ENCODE results near the gene TRPT1. TPM values are rescaled to one million over a fixed set of nuclear protein-coding genes. Genes with fewer than 3 reads are reported as not detected.

TRPT1 gene
- total RNA-seq, 4 donors from 2014 or later = 80.9 to 231 (median 139) TPM

DNA sequence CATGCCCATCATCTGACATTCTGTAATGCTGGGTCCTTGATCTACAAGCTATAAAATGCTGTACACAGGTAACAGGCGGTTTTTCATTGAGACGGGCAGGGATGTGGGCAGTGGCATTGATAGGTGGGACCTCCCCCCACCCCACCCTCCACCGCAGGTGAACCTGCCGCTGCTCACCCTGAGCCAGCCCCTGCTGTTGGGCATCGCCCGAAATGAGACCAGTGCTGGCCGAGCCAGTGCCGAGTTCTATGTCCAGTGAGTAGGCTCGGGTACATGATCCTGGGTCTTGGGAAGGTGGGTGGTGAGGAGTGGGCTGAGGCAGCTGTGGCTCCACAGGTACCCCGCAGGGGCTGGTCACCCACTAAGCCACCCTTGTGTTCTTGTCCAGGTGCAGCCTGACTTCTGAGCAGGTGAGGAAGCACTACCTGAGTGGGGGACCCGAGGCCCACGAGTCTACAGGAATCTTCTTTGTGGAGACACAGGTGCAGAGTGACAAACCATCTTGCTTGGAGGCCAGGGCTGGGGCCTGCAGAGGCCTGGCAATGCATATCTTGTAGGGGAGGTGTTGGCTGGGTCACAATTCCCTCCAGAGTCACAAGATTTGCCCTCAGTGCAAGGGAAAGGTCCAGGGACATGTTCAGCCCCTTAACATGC lies 3.2 kb upstream of the TRPT1 start:
- intact Hi-C loops (cut with DNase I; ENCODE audit: low total_unique reads) (loop anchor here (5.0 kb wide), 1 partner anchor 62 kb away; the partner anchor contains the start of gene MACROD1), in situ Hi-C loops (cut with MboI; ENCODE audit: low sequenced_read_pairs in 4 of 4) (no loop called here)
- no peak for DNase-seq
- Histone ChIP-seq H3K4me1 (peaks cover 49 to 50% of the 10 kb centered on the region in 2 donors), H3K27ac (peak overlapping the region; percentile 90 to 97 (median 92)), H3K36me3 (no peaks in the 10 kb centered on the region), H3K9me3 (no peaks in the 10 kb centered on the region), H3K4me3 (peak overlapping the region in 3 of 4 donors; percentile 64 to 84 (median 76)), H3K27me3 (no peaks in the 10 kb centered on the region)
- ATAC-seq = no peak
- TF ChIP-seq, protein P1, sequence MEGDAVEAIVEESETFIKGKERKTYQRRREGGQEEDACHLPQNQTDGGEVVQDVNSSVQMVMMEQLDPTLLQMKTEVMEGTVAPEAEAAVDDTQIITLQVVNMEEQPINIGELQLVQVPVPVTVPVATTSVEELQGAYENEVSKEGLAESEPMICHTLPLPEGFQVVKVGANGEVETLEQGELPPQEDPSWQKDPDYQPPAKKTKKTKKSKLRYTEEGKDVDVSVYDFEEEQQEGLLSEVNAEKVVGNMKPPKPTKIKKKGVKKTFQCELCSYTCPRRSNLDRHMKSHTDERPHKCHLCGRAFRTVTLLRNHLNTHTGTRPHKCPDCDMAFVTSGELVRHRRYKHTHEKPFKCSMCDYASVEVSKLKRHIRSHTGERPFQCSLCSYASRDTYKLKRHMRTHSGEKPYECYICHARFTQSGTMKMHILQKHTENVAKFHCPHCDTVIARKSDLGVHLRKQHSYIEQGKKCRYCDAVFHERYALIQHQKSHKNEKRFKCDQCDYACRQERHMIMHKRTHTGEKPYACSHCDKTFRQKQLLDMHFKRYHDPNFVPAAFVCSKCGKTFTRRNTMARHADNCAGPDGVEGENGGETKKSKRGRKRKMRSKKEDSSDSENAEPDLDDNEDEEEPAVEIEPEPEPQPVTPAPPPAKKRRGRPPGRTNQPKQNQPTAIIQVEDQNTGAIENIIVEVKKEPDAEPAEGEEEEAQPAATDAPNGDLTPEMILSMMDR (IDR thresholded peaks at IDR 0.05 in 4 of 5, conservative IDR thresholded peaks at IDR 0.05 in 1 of 5) = no peak
- TF ChIP-seq POLR2A (IDR thresholded peaks at IDR 0.05) = no peak

DNA sequence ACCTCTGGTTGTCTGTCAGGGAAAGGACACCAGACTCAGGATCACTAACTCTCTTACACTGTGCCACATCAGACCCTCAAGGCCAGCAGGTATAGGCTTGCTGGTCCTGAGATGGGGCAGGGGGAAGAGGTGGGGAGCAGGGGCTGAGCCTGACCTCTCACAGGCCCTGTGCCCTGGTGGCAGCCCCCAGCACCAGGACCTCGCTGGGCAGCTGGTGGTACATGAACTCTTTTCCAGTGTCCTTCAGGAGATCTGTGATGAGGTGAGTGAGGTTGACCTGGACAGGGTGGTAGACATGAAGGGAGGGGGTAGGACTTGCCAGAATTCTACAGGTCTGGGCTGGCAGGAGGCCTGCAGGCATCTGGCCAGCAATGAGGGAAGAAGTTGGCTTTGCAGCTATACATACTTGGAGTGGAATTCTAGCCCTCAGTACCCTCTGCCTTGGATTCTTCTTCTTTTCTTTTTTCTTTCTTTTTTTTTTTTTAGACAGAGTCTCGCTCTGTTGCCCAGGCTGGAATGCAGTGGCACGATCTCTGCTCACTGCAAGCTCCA lies 1.5 kb upstream of the TRPT1 start:
- ATAC-seq (no peak), DNase-seq (no peak)
- H3K4me1 ChIP-seq = peaks cover 47 to 53% of the 10 kb centered on the region in 2 donors
- TF ChIP-seq, protein P1 (IDR thresholded peaks at IDR 0.05 in 4 of 5, conservative IDR thresholded peaks at IDR 0.05 in 1 of 5) = no peak
- TF ChIP-seq POLR2A (IDR thresholded peaks at IDR 0.05) = no peak
- intact Hi-C loops (cut with DNase I; ENCODE audit: low total_unique reads) = loop anchor here (2.0 to 5.0 kb wide), 2 partner anchors 41 to 60 kb away; partner anchors contain the start of genes MACROD1 and STIP1
- no peaks in the 10 kb centered on the region for H3K9me3 ChIP-seq
- in situ Hi-C loops (cut with MboI; ENCODE audit: low sequenced_read_pairs in 4 of 4) = no loop called here
- peak overlapping the region; percentile 86 to 92 (median 88) for H3K4me3 ChIP-seq
- no peaks in the 10 kb centered on the region for H3K36me3 ChIP-seq
- no peaks in the 10 kb centered on the region for H3K27me3 ChIP-seq
- peak overlapping the region; percentile 95 to 99 (median 96) for H3K27ac ChIP-seq

DNA sequence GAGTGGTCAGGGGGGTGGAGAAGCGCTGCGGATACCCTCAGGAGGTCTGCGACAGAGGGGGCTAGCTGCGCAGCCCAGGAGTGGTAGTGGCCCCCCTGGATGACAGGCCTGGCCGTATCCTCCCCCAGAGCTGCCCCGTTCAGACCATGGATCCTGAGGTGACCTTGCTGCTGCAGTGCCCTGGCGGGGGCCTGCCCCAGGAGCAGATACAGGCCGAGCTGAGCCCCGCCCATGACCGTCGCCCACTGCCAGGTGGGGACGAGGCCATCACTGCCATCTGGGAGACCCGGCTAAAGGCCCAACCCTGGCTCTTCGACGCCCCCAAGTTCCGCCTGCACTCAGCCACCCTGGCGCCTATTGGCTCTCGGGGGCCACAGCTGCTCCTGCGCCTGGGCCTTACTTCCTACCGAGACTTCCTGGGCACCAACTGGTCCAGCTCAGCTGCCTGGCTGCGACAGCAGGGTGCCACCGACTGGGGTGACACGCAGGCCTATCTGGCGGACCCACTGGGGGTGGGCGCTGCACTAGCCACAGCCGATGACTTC lies 593 bp upstream of the TRPT1 start:
- intact Hi-C loops (cut with DNase I; ENCODE audit: low total_unique reads) (loop anchor here (1.0 to 5.0 kb wide), 3 partner anchors 19 to 59 kb away; partner anchors contain the start of genes MACROD1 and STIP1), in situ Hi-C loops (cut with MboI; ENCODE audit: low sequenced_read_pairs in 4 of 4) (no loop called here)
- Histone ChIP-seq H3K4me3 (peak overlapping the region; percentile 86 to 92 (median 88)), H3K9me3 (no peaks in the 10 kb centered on the region), H3K27ac (peak overlapping the region; percentile 95 to 99 (median 96)), H3K36me3 (no peaks in the 10 kb centered on the region), H3K27me3 (no peaks in the 10 kb centered on the region), H3K4me1 (peaks cover 48 to 55% of the 10 kb centered on the region in 2 donors)
- TF ChIP-seq, protein P1 (IDR thresholded peaks at IDR 0.05 in 4 of 5, conservative IDR thresholded peaks at IDR 0.05 in 1 of 5) = no peak
- peak in 1 of 2 donors; percentile 5 for TF ChIP-seq POLR2A (IDR thresholded peaks at IDR 0.05)
- DNase-seq = peak; percentile 41 to 74
- peak; percentile 32 to 48 for ATAC-seq

DNA sequence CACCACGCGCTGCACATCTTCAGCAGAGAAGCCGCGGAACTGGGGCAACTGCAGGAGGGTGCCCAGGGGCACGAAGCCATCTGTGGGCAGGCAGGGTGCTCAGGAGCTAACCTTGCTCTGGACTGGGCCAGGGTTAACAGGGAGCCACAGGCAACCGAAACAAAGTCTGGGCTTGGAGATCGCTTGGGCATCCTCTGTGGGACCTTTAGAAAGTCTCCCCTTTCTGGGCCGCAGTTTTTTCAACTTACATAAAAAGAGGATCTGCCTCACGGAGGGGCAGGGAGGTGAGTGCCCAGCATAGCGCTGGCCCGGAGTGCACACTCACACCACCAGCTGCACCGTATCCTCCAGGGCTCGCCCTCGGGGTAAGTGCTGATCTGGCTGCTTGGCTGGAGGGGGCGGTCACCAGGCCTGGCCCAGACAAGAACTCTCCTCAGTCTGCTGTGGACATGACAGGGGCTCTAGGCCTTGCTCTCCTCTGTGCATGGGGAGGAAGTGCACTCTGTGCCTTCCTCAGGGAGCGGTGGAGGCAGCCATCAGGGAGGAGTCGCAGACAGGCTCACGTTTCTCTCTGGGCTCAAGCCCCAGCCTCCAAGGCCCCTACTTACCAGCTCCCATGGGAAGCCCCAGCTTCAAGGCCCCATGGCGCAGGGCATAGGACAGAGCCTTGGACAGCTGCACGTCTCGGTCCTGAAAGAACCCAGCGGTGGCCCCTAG lies 937 bp downstream of the TRPT1 start:
- Histone ChIP-seq H3K4me3 (peak overlapping the region; percentile 86 to 92 (median 88)), H3K9me3 (no peaks in the 10 kb centered on the region), H3K4me1 (peaks cover 41 to 61% of the 10 kb centered on the region in 2 donors), H3K27ac (peak overlapping the region; percentile 95 to 99 (median 96)), H3K27me3 (no peaks in the 10 kb centered on the region), H3K36me3 (peaks cover 0 to 5% of the 10 kb centered on the region in 2 donors)
- ATAC-seq (peak; percentile 0 to 5), DNase-seq (no peak)
- in situ Hi-C loops (cut with MboI; ENCODE audit: low sequenced_read_pairs in 4 of 4) = no loop called here
- TF ChIP-seq, protein P1 (IDR thresholded peaks at IDR 0.05 in 4 of 5, conservative IDR thresholded peaks at IDR 0.05 in 1 of 5) = no peak
- no peak for TF ChIP-seq POLR2A (IDR thresholded peaks at IDR 0.05)
- intact Hi-C loops (cut with DNase I; ENCODE audit: low total_unique reads) = loop anchor here (5.0 kb wide), 1 partner anchor 58 kb away; the partner anchor contains the start of gene MACROD1

All from gastrocnemius medialis (tissue), 4 donors.